Ectodermal cell (in vitro differentiated cells): ENCODE results near the gene EML6.
"Not testable (repeated sequence)": the region's sequence is repeated elsewhere in the genome, so short reads cannot be mapped to it uniquely, and the experiment has no call there.

Experiments
- H3K27ac ChIP-seq: 2 replicates; pipeline ENCODE4 v1.7.0; 2013; ENCODE audit warnings: mild to moderate bottlenecking, low read depth, low read length; ENCODE audit not compliant: insufficient read depth, poor library complexity, severe bottlenecking
- H3K27me3 ChIP-seq: 2 replicates; pipeline ENCODE4 v1.7.0; 2013; ENCODE audit warnings: mild to moderate bottlenecking, low read length; ENCODE audit not compliant: insufficient read depth, control insufficient read depth, poor library complexity, severe bottlenecking
- H3K36me3 ChIP-seq: one replicate; pipeline ENCODE4 v1.7.0; 2013; ENCODE audit warnings: low read length; ENCODE audit not compliant: control insufficient read depth, insufficient read depth
- H3K4me1 ChIP-seq: one replicate; pipeline ENCODE4 v1.7.0; 2013; ENCODE audit warnings: low read length; ENCODE audit not compliant: control insufficient read depth, insufficient read depth
- H3K4me3 ChIP-seq: 2 replicates; pipeline ENCODE4 v1.7.0; 2013; ENCODE audit warnings: low read depth, low read length, control low read depth; ENCODE audit not compliant: insufficient read depth
- H3K9me3 ChIP-seq: 2 replicates; pipeline ENCODE4 v1.7.0; 2013; ENCODE audit warnings: mild to moderate bottlenecking, low read length, moderate library complexity; ENCODE audit not compliant: control insufficient read depth
- WGBS, 2 experiments: methylation state at CpG; one replicate each; pipeline ENCODE4 v1.1.7; 2013; ENCODE audit warnings: missing lambda C conversion rate in 2 of 2; 5-methylcytosine and 5-hydroxymethylcytosine counted together

Gene EML6

GRCh38 chr2:54866868-54867267 lies 143.4 kb downstream of the EML6 start:
- H3K4me1 ChIP-seq, result no peaks in the 10 kb centered on the region
- no peak overlapping the region for H3K27ac ChIP-seq
- no peak overlapping the region for H3K4me3 ChIP-seq
- H3K36me3 ChIP-seq, result no peaks in the 10 kb centered on the region
- WGBS, 2 experiments, result 80 to 81% methylated on average over 5 of the region's 5 CpGs
- no peaks in the 10 kb centered on the region for H3K27me3 ChIP-seq
- no peaks in the 10 kb centered on the region for H3K9me3 ChIP-seq

DNA sequence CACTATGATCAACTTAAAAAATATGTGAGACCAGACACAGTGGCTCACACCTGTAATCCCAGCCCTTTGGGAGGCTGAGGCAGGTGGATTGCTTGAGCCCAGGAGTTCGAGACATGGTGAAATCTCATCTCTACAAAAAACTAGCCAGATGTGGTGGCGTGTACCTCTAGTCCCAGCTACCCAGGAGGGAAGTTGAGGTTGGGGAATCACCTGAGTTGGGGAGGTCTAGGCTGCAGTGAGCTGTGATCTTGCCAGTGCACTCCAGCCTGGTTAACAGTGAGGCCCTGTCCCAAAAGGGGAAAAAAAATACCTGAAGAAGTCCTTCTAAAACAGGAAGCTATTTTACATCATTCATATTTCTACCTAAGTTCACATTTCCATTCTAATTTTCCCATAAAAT lies 144.0 kb downstream of the EML6 start:
- 81 to 83% methylated on average over 2 of the region's 2 CpGs for WGBS, 2 experiments
- no peak overlapping the region for H3K4me3 ChIP-seq
- no peaks in the 10 kb centered on the region for H3K4me1 ChIP-seq
- H3K9me3 ChIP-seq, result no peaks in the 10 kb centered on the region
- H3K27me3 ChIP-seq, result no peaks in the 10 kb centered on the region
- H3K36me3 ChIP-seq, result no peaks in the 10 kb centered on the region
- no peak overlapping the region for H3K27ac ChIP-seq

DNA sequence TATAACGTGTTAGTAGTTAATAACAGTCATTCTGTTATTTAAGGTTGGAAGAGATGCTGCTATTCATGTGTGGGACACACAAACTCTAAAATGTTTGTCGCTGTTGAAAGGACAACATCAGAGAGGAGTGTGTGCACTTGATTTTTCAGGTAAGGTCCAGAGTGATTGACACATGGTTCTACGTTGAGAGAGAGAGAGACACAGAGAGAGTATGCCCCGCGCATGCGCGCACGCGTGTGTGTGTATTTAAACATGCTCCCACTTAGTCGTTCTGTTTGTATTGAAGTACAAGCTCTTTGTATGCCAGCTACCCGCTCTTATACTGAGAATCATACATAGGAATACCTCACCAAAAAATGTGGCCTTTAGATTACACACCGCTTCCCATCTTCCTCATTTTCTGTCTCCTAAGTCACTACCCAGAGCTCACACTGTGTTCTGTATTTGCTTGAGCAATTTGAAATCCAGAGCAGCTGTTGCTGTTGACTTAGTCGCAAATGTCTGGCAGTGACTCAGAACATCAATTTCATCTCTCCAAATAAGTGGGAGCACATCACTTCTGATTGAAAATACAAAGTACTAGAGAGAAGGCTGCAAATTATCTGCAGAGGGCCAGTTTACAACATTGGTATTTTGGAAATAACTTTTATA lies 148.1 kb downstream of the EML6 start:
- no peaks in the 10 kb centered on the region for H3K36me3 ChIP-seq
- no peaks in the 10 kb centered on the region for H3K27me3 ChIP-seq
- 93 to 96% methylated on average over 13 of the region's 13 CpGs for WGBS, 2 experiments
- H3K4me1 ChIP-seq, result no peaks in the 10 kb centered on the region
- H3K9me3 ChIP-seq, result no peaks in the 10 kb centered on the region
- H3K4me3 ChIP-seq, result no peak overlapping the region
- no peak overlapping the region for H3K27ac ChIP-seq

DNA sequence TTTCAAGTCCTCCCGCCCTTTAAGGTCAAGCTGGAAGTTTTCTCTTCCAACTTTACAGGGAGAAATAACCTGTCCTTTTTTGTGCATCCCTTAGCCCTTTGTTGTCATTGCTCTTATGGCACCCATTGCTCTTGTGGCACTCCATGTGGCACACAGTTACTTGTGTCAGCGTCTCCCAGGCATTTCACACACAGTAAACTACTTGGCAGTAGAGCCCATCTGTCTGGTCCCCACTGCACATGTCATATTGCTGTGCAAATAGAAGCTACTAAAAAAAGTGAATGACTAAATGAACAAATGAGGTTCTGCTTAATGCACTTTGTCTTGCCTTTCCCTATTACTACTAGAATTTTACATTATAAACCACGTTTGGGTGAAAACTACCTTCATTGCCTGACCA lies 149.3 kb downstream of the EML6 start:
- WGBS, 2 experiments, result 83 to 94% methylated on average over 3 of the region's 3 CpGs
- H3K4me3 ChIP-seq, result no peak overlapping the region
- no peaks in the 10 kb centered on the region for H3K9me3 ChIP-seq
- no peaks in the 10 kb centered on the region for H3K4me1 ChIP-seq
- H3K27ac ChIP-seq, result no peak overlapping the region
- H3K27me3 ChIP-seq, result no peaks in the 10 kb centered on the region
- H3K36me3 ChIP-seq, result no peaks in the 10 kb centered on the region

DNA sequence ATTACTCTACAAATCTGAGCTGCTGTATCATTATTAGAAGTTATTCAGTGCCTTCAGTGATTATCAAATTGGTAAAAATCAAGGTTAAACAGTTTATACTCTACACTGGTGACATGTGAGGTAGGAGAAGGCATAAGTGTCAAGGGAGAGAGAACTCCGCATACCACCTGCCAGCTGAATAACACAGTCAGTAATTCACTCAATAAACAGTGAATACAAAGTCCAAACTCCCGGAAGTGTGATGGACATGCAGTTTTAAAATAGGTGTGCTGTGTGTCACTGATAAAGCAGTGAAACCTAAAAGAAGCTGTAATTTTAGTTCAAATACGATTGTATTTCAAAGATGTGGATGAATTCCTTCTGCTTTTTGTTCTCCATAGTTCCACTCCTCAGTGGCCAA lies 149.8 kb downstream of the EML6 start:
- 100% methylated on average over 1 of the region's 3 CpGs; no CpG with 5 or more reads in 1 of the 2 experiments for WGBS, 2 experiments
- not testable (repeated sequence) for H3K9me3 ChIP-seq, H3K36me3 ChIP-seq, H3K4me1 ChIP-seq, H3K27me3 ChIP-seq, H3K27ac ChIP-seq, H3K4me3 ChIP-seq

GRCh38 chr2:54876764-54877163 lies 153.3 kb downstream of the EML6 start:
- Histone ChIP-seq H3K4me1 (no peaks in the 10 kb centered on the region), H3K27me3 (no peaks in the 10 kb centered on the region)
- WGBS, 2 experiments, result 88 to 97% methylated on average over 1 of the region's 1 CpG

GRCh38 chr2:54878182-54878581 lies 154.7 kb downstream of the EML6 start:
- H3K4me3 ChIP-seq, result no peak overlapping the region
- H3K9me3 ChIP-seq, result no peaks in the 10 kb centered on the region
- WGBS, 2 experiments, result 92 to 95% methylated on average over 4 of the region's 4 CpGs
- no peaks in the 10 kb centered on the region for H3K27me3 ChIP-seq
- no peak overlapping the region for H3K27ac ChIP-seq
- H3K4me1 ChIP-seq, result no peaks in the 10 kb centered on the region
- H3K36me3 ChIP-seq, result no peaks in the 10 kb centered on the region

More at GRCh38 chr2:54876764-54877163, 153.3 kb downstream of the EML6 start:
- Histone ChIP-seq H3K36me3 (no peaks in the 10 kb centered on the region), H3K9me3 (no peaks in the 10 kb centered on the region), H3K4me3 (no peak overlapping the region), H3K27ac (no peak overlapping the region)

DNA sequence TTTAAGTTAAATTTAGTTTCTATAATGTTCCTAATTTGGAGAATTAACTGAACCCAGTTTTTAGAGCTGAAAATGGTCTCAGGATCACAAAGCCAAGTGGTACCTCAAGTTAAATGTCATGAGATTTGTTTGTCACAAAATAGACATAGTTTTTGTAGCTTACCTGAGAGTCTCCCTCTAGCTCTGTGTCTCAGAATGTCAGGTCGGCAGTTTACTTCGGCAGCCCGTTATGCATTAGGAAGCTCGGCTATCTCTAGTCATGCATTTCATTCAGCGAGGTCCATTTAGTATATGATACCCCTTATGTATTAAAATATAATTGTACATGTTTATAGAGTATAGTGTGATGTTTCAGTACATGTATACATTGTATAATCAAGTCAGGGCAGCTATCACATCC lies 155.6 kb downstream of the EML6 start:
- H3K27me3 ChIP-seq, result no peaks in the 10 kb centered on the region
- no peaks in the 10 kb centered on the region for H3K4me1 ChIP-seq
- WGBS, 2 experiments, result 83 to 88% methylated on average over 4 of the region's 5 CpGs
- no peak overlapping the region for H3K27ac ChIP-seq
- no peaks in the 10 kb centered on the region for H3K36me3 ChIP-seq
- no peaks in the 10 kb centered on the region for H3K9me3 ChIP-seq
- H3K4me3 ChIP-seq, result no peak overlapping the region

DNA sequence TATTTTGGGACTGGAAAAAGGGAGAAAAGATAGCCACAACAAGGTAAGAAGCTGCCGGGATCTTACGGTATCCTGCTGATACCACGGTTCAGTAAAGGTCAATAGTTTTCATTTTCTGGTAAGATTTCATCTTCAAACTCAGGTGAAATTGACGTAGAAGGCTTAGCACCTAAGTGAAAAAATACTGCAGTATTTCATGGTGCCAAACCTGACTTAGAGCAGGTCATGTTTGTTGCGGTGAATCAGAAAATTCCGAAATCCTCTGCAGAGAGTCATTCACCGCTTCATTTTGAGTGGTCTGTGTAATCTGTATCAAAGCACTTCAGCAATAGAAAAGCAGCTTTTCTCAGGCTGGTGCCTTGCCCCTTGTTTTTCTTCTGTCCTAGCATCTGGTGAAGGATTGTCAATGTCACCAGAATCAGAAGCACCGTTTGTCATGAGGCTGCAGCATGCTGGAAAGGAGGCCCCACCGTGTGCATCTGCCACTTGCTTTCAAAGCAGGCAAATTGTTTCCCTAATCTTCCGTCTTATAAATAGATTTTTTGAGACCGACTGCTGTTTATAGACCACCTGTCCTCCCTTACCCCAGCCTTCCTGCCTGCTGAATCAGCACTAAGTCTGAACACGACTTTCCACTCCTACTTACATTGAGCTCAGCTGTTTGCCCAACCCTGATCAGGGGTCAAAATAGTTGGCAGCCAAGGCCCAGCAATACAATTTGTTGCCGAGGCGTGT lies 156.3 kb downstream of the EML6 start:
- Histone ChIP-seq H3K27me3 (no peaks in the 10 kb centered on the region), H3K4me3 (no peak overlapping the region), H3K36me3 (no peaks in the 10 kb centered on the region), H3K4me1 (no peaks in the 10 kb centered on the region), H3K27ac (no peak overlapping the region), H3K9me3 (no peaks in the 10 kb centered on the region)
- WGBS, 2 experiments, result 91% methylated on average over 14 of the region's 14 CpGs

DNA sequence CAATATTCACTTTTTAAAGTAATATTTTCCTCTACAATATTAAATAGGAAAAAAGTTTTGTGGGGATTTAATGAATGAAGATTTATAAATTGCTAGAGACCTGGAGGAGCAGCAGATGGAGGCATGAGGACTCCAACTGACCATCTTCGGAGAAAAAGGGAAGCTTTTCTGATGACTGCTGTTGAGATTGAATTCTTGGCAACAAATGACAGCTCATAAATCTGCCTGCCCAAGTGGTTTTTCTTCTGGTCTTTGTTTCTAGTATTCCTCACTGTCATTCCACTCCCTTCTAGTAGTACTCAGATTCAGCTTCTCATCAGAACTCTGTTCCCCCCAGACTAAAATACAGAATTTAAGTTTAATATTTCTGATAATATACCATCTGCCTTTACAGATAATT lies 157.0 kb downstream of the EML6 start:
- Histone ChIP-seq H3K36me3 (no peaks in the 10 kb centered on the region), H3K9me3 (no peaks in the 10 kb centered on the region), H3K27ac (no peak overlapping the region), H3K4me1 (no peaks in the 10 kb centered on the region), H3K4me3 (no peak overlapping the region), H3K27me3 (no peaks in the 10 kb centered on the region)
- 88 to 97% methylated on average over 1 of the region's 1 CpG for WGBS, 2 experiments
